ENCODE measurements around the gene TMEM179.

The TMEM179 gene

DNA sequence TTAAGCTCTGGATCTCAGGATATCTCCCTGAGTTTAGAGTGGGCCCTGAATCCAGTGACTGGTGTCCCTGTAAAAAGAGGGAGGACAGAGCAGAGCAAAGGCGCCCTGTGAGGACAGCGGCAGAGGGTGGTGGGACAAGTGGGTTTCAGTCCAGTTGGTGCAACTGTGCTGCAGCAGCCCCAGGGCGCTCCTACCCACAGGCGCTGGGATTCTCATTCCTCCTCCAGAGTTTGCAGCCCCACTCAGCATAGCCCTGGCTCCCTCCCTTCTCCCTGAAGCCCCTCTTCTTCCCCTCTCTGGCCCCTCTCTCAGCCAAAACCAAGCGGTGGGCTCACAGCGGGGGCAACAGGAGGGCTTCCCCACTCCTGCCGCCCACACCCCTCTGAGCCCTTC is 1.6 kb downstream of the TMEM179 start:
- Histone ChIP-seq H3K4me3 (ENCODE audit: insufficient read depth, low read length, poor library complexity, severe bottlenecking) (no peak overlapping the region), H2AFZ (ENCODE audit: low read depth, low read length, severe bottlenecking) (no peak overlapping the region), H3K27me3 (ENCODE audit: low read length) (no peaks in the 10 kb centered on the region; the same call in 1 of the 2 replicates), H3K9me3 (ENCODE audit: insufficient read depth, low read length) (no peaks in the 10 kb centered on the region), H3K4me2 (ENCODE audit: low read depth, low read length, poor library complexity, severe bottlenecking) (no peak overlapping the region), H3K9me2 (replicated peaks; ENCODE audit: insufficient read depth, low read length) (no peaks in the 10 kb centered on the region), H3K27ac (ENCODE audit: low read depth, low read length) (no peak overlapping the region), H3K36me3 (ENCODE audit: low read length) (no peaks in the 10 kb centered on the region), H3F3A (ENCODE audit: insufficient read depth) (no peaks in the 10 kb centered on the region), H4K20me1 (ENCODE audit: low read depth, low read length) (no peaks in the 10 kb centered on the region), H3K9ac (ENCODE audit: low read length) (no peak overlapping the region), H3K79me2 (ENCODE audit: insufficient read depth, low read length) (no peaks in the 10 kb centered on the region)
- TF ChIP-seq EZH2phosphoT487 (conservative IDR thresholded peaks at IDR 0.05; ENCODE audit: low read length), result no peak
- TF ChIP-seq, protein P1, sequence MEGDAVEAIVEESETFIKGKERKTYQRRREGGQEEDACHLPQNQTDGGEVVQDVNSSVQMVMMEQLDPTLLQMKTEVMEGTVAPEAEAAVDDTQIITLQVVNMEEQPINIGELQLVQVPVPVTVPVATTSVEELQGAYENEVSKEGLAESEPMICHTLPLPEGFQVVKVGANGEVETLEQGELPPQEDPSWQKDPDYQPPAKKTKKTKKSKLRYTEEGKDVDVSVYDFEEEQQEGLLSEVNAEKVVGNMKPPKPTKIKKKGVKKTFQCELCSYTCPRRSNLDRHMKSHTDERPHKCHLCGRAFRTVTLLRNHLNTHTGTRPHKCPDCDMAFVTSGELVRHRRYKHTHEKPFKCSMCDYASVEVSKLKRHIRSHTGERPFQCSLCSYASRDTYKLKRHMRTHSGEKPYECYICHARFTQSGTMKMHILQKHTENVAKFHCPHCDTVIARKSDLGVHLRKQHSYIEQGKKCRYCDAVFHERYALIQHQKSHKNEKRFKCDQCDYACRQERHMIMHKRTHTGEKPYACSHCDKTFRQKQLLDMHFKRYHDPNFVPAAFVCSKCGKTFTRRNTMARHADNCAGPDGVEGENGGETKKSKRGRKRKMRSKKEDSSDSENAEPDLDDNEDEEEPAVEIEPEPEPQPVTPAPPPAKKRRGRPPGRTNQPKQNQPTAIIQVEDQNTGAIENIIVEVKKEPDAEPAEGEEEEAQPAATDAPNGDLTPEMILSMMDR (IDR thresholded peaks at IDR 0.05; ENCODE audit: insufficient read depth, low read length, poor library complexity, severe bottlenecking), result no peak

- Histone ChIP-seq H3K79me2 (ENCODE audit: insufficient read depth, low read length) (no peaks in the 10 kb centered on the region), H3K9me3 (ENCODE audit: insufficient read depth, low read length) (no peaks in the 10 kb centered on the region), H3F3A (ENCODE audit: insufficient read depth) (no peaks in the 10 kb centered on the region), H3K36me3 (ENCODE audit: low read length) (no peaks in the 10 kb centered on the region), H3K27me3 (ENCODE audit: low read length) (no peaks in the 10 kb centered on the region), H4K20me1 (ENCODE audit: low read depth, low read length) (no peaks in the 10 kb centered on the region), H3K9ac (ENCODE audit: low read length) (no peak overlapping the region), H3K9me2 (replicated peaks; ENCODE audit: insufficient read depth, low read length) (no peaks in the 10 kb centered on the region), H3K27ac (ENCODE audit: low read depth, low read length) (no peak overlapping the region), H3K4me3 (ENCODE audit: insufficient read depth, low read length, poor library complexity, severe bottlenecking) (no peak overlapping the region), H2AFZ (ENCODE audit: low read depth, low read length, severe bottlenecking) (no peak overlapping the region), H3K4me2 (ENCODE audit: low read depth, low read length, poor library complexity, severe bottlenecking) (no peak overlapping the region)
- TF ChIP-seq EZH2phosphoT487 (conservative IDR thresholded peaks at IDR 0.05; ENCODE audit: low read length), result no peak
- TF ChIP-seq, protein P1 (IDR thresholded peaks at IDR 0.05; ENCODE audit: insufficient read depth, low read length, poor library complexity, severe bottlenecking), result no peak
Observed at GRCh38 chr14:104602315-104602932, 2.1 kb downstream of the TMEM179 start.

DNA sequence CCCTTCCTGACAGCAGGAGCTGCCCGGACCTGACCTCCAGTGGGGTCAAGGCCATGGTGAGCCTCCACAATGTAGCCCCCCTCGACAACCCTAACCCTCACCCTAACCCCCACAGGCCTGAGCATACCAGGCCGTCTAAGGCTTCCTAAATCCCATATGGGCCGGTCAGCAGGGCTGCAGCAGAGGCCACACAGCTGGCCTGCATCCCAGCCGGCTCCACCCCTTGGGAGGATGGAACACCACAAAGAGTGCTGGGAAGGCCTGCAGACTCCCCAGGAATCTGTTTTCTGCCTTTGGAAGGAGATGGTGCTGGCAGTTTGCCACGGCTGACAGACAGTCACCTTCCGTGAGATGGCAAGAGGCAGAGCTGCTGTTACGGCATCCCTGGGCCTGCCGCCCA is 2.8 kb downstream of the TMEM179 start:
- H3K9me3 ChIP-seq (ENCODE audit: insufficient read depth, low read length), result no peaks in the 10 kb centered on the region
- no peaks in the 10 kb centered on the region for H3F3A ChIP-seq (ENCODE audit: insufficient read depth)
- TF ChIP-seq, protein P1 (IDR thresholded peaks at IDR 0.05; ENCODE audit: insufficient read depth, low read length, poor library complexity, severe bottlenecking), result no peak
- TF ChIP-seq EZH2phosphoT487 (conservative IDR thresholded peaks at IDR 0.05; ENCODE audit: low read length), result no peak
- H3K36me3 ChIP-seq (ENCODE audit: low read length), result no peaks in the 10 kb centered on the region
- H3K79me2 ChIP-seq (ENCODE audit: insufficient read depth, low read length), result no peaks in the 10 kb centered on the region
- no peaks in the 10 kb centered on the region for H4K20me1 ChIP-seq (ENCODE audit: low read depth, low read length)
- H3K27me3 ChIP-seq (ENCODE audit: low read length), result no peaks in the 10 kb centered on the region
- H3K9me2 ChIP-seq (replicated peaks; ENCODE audit: insufficient read depth, low read length), result no peaks in the 10 kb centered on the region
- H3K4me3 ChIP-seq (ENCODE audit: insufficient read depth, low read length, poor library complexity, severe bottlenecking), result no peak overlapping the region
- H3K9ac ChIP-seq (ENCODE audit: low read length), result no peak overlapping the region
- H3K27ac ChIP-seq (ENCODE audit: low read depth, low read length), result no peak overlapping the region
- no peak overlapping the region for H3K4me2 ChIP-seq (ENCODE audit: low read depth, low read length, poor library complexity, severe bottlenecking)
- H2AFZ ChIP-seq (ENCODE audit: low read depth, low read length, severe bottlenecking), result no peak overlapping the region

Data from SU-DHL-6 (cell line).